ENCODE measurements around the gene PCDHA4. TPM values are rescaled to one million over a fixed set of nuclear protein-coding genes. Genes with fewer than 3 reads are reported as not detected.

The PCDHA4 gene
- total and polyA plus RNA-seq, 2 of the 13 experiments (the other 11 are each of a cell fraction or from before 2014, with no cell fraction given) = not detected

- TF ChIP-seq ZNF841 (CRISPR knock-in tag; IDR thresholded peaks at IDR 0.05; ENCODE audit: borderline replicate concordance) (no peak), BRF2 (CRISPR knock-in tag; IDR thresholded peaks at IDR 0.05) (no peak), RARA (CRISPR knock-in tag; IDR thresholded peaks at IDR 0.05) (no peak), NR3C1 (CRISPR knock-in tag; IDR thresholded peaks at IDR 0.05) (no peak), NR1H2 (CRISPR knock-in tag; IDR thresholded peaks at IDR 0.05; ENCODE audit: borderline replicate concordance, low read depth) (no peak), SP140L (CRISPR knock-in tag; IDR thresholded peaks at IDR 0.05; ENCODE audit: borderline replicate concordance) (no peak), ZBTB21 (CRISPR knock-in tag; IDR thresholded peaks at IDR 0.05) (no peak)
Measured at GRCh38 chr5:140796718-140797095, 10.2 kb upstream of the PCDHA4 start (continued).

GRCh38 chr5:140800816-140801493 is 5.9 kb upstream of the PCDHA4 start, which contains the start of gene PCDHA3:
TSS of gene PCDHA3 (plus strand) at chr5:140801057.
- ChIA-PET POLR2A (no interaction called here), CTCF (ENCODE audit: low intra/inter-chr PET ratio, low total read pairs) (no interaction called here)
- DNase-seq (ENCODE audit: low spot score) (peak; percentile 9), ATAC-seq (no peak), FAIRE-seq (peak; percentile 42)
- Histone ChIP-seq H2AFZ (ENCODE audit: low read length) (no peak within 1 kb of the TSS), H3K36me3 (replicated peaks in 1 of 2; ENCODE audit: control insufficient read depth in 1 of 2, insufficient read depth in 2 of 2, low read length in 2 of 2) (no peaks in the 10 kb centered on the region), H3K27ac (ENCODE audit: extremely low read length, insufficient read depth, low read length) (no peak within 1 kb of the TSS), H4K20me1 (ENCODE audit: insufficient read depth, low read length) (no peaks in the 10 kb centered on the region), H3K9ac (ENCODE audit: insufficient read depth, low read depth, low read length) (no peak within 1 kb of the TSS), H3K4me1 (ENCODE audit: insufficient read depth, low read length) (no peaks in the 10 kb centered on the region), H3K4me2 (ENCODE audit: low read depth, low read length) (no peak within 1 kb of the TSS), H3K79me2 (ENCODE audit: insufficient read depth, low read length) (no peaks in the 10 kb centered on the region), H3K4me3 (replicated peaks in 1 of 3; ENCODE audit: insufficient read depth in 1 of 3, low read depth in 2 of 3, low read length in 3 of 3) (no peak within 1 kb of the TSS), H3K9me3 (ENCODE audit: low read length) (peaks cover 24% of the 10 kb centered on the region), H3K27me3 (ENCODE audit: control insufficient read depth in 1 of 2, insufficient read depth in 2 of 2, low read length in 2 of 2) (no peaks in the 10 kb centered on the region)
- WGBS (ENCODE audit: low lambda C conversion rate) = 65% methylated on average over 29 of the region's 29 CpGs
- intact Hi-C loops (cut with micrococcal nuclease; ENCODE audit: unreplicated experiment) (no loop called here), in situ Hi-C loops (cut with HindIII; ENCODE audit: extremely low pct_ligation_motif_present, low pct_unique_long_range_greater_than_20kb) (no loop called here)
- TF ChIP-seq ZNF724P (CRISPR knock-in tag; IDR thresholded peaks at IDR 0.05; ENCODE audit: borderline replicate concordance) = no peak
- no peak for TF ChIP-seq CCDC6 (CRISPR knock-in tag; IDR thresholded peaks at IDR 0.05)
- TF ChIP-seq ZFP82 (CRISPR knock-in tag; IDR thresholded peaks at IDR 0.05; ENCODE audit: borderline replicate concordance) = no peak
- no peak for TF ChIP-seq PRDM15 (CRISPR knock-in tag; IDR thresholded peaks at IDR 0.05)
- TF ChIP-seq CTCF (CRISPR knock-in tag; IDR thresholded peaks at IDR 0.05) = peak; percentile 35
- TF ChIP-seq ZNF326 (CRISPR knock-in tag; IDR thresholded peaks at IDR 0.05; ENCODE audit: borderline replicate concordance) = no peak
- BruUV-seq (replicated peaks) = no TSS peak

Data from HepG2 (cell line).